Fibroblast of pulmonary artery (primary cell): ENCODE results near the gene CCDC196.

ENCODE experiments used
- DNase-seq: peaks from one replicate; pipeline ENCODE4 v3.0.0-alpha.2; 2010; ENCODE audit warnings: low read depth
- H3K4me3 ChIP-seq: replicated peaks from 2 replicates; pipeline ENCODE4 v1.5.1; 2011; ENCODE audit warnings: low read depth, mild to moderate bottlenecking, control low read depth, low read length, moderate library complexity
- TF ChIP-seq, protein P1 (sequence below): IDR thresholded peaks from 2 replicates; pipeline ENCODE4 v1.5.1; 2011; ENCODE audit warnings: mild to moderate bottlenecking, control low read depth, low read length, inconsistent platforms; ENCODE audit errors: missing control alignments

CCDC196 gene

DNA sequence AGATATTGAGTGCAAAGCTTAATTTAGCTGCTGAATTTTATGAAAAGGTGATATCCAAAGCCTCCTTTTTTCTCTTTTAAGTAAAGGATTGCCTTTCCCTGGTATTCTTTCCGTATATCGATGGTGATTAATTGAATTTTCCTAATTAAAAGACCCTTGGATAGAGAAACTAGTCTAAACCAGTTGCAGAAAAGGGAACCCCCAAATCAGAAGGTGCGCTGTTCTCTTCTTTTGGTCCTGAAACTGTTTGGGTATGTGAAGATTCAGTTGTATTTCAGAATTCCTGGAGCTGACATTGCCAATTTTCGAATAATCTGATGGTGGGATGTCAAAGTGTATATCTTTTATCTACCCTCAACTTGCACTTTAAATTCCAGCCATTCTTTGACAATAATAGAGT lies 23.7 kb downstream of the CCDC196 start:
- DNase-seq = no peak
- TF ChIP-seq, protein P1, sequence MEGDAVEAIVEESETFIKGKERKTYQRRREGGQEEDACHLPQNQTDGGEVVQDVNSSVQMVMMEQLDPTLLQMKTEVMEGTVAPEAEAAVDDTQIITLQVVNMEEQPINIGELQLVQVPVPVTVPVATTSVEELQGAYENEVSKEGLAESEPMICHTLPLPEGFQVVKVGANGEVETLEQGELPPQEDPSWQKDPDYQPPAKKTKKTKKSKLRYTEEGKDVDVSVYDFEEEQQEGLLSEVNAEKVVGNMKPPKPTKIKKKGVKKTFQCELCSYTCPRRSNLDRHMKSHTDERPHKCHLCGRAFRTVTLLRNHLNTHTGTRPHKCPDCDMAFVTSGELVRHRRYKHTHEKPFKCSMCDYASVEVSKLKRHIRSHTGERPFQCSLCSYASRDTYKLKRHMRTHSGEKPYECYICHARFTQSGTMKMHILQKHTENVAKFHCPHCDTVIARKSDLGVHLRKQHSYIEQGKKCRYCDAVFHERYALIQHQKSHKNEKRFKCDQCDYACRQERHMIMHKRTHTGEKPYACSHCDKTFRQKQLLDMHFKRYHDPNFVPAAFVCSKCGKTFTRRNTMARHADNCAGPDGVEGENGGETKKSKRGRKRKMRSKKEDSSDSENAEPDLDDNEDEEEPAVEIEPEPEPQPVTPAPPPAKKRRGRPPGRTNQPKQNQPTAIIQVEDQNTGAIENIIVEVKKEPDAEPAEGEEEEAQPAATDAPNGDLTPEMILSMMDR = no peak
- H3K4me3 ChIP-seq = peak overlapping the region; percentile 82

DNA sequence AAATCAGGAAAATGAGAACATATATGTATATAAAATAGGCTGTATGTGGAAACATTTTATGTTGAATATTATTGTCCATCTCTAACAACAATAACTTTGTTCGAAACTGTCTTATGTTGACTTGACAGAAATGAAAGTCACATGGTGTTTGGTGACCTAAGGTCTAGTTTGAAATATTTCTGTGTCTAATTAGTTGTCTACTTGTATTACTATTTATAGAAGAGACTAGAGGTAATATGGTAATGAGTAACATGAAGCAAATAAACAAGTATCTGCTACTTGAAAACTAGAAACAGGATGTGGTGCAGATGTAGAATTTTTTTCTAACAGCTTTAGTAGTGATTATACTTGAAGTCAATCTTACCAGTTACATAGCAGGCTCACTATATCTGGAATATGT lies 25.7 kb downstream of the CCDC196 start:
- no peak for DNase-seq
- H3K4me3 ChIP-seq = no peak overlapping the region
- TF ChIP-seq, protein P1 = no peak

DNA sequence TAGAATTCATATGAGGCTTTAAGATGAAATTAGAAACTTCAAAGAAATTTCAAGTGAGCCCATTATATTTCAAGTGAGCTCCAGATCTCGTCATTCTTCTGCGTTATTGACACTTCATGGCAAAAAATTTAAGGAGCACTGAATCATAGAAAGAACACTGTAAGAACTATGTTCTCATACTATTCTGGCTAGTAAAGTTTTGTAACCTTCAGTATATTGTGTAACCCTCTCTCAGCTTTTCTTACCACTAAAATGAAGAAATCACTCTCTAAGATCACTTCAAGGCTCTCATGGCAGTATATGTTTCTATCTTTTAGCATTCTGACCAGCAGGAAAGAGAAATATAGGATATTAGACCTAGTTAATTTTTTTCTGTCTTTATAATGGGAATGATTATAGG lies 28.0 kb downstream of the CCDC196 start:
- DNase-seq = peak; percentile 61
- TF ChIP-seq, protein P1 = no peak
- no peak overlapping the region for H3K4me3 ChIP-seq

DNA sequence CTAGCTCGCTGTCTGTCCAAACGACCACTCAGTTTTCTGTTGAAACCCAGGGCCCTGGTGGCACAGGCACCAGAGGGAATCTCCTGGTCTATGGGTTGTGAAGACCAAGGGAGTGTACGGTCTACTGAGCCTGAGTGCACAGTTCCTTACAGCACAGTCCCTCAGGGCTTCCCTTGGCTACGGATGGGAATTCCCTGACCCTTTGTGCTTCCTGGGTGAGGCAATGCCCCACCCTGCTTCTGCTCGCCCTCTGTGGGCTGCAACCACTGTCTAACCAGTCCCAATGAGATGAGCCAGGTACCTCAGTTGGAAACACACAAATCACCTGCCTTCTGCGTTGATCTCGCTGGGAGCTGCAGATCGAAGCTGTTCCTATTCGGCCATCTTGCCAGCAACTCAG lies 44.4 kb downstream of the CCDC196 start:
- TF ChIP-seq, protein P1 = no peak
- no peak for DNase-seq
- no peak overlapping the region for H3K4me3 ChIP-seq

DNA sequence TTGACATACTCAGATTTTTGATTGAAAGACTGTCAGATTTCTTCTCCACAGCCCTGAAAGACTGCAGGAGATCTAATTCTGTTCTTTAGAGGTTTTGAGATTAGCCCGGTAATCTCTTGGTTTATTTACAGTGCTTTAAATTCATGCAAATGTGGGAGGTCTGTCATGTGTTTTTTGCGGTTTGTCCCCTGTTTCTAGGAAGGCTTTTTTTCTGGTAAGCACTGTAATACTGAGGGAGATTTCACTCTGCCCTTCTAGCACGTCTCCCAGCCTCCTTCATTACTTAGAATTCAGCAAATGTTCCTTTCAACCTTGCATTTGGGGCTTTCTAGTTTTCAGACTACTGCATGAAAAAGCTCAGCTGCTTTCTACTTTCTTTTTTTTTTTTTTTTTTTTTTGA lies 52.9 kb downstream of the CCDC196 start:
- no peak for DNase-seq
- TF ChIP-seq, protein P1 = no peak
- no peak overlapping the region for H3K4me3 ChIP-seq

DNA sequence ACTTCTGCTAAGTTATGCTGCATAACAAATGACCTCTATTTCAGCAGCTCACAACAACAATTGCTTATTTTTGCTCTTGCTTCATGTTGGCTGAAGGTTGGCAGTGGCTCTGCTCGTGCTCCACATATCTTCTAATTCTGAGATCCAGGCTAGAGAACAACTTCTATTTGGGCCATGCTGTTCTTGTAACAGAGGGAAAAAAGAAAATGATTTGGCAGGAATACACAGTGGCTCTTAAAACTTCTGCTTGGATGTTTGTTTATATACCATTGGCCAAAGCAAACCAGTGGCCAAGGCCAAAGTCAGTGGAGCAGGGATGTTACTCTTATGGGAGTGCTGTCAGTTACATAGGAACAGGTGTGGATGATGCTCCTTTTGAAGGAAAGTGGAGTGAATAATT lies 53.9 kb downstream of the CCDC196 start:
- DNase-seq = no peak
- TF ChIP-seq, protein P1 = no peak
- no peak overlapping the region for H3K4me3 ChIP-seq

DNA sequence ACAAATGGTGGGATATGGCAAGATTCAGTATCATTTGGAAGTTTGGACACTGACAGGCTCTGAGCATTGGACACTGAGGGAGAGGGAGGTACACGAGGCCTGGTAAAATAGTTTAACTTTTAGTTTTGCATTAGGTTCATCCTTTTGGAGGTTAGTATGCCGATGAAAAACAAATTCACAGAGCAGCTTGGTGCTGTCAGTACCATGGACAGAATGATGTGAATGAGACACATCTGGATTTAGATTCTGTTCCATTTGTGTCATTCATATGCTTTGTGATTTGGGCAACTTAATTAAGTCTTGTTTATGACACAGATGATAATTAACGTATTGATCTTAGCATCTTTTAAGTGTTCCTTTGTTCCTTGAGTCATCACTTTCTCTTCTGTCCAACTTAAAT lies 55.5 kb downstream of the CCDC196 start:
- no peak overlapping the region for H3K4me3 ChIP-seq
- DNase-seq = peak; percentile 3
- TF ChIP-seq, protein P1 = no peak
